Astrocyte (in vitro differentiated cells and primary cell): ENCODE data around the gene SCRN2.

ENCODE experiments used
- EZH2 ChIP-seq: IDR thresholded peaks from 2 replicates; pipeline ENCODE4 v1.6.1; 2012; ENCODE audit warnings: mild to moderate bottlenecking, low read length, inconsistent platforms; ENCODE audit not compliant: insufficient read depth
- TF ChIP-seq, protein P1 (sequence below): IDR thresholded peaks from 2 replicates; pipeline ENCODE4 v1.5.1; 2011; ENCODE audit warnings: low read depth, mild to moderate bottlenecking, inconsistent platforms, low read length, moderate library complexity; ENCODE audit not compliant: insufficient read depth

GRCh38 chr17:47875011-47875985, 34.2 kb upstream of the SCRN2 start:
- TF ChIP-seq, protein P1, sequence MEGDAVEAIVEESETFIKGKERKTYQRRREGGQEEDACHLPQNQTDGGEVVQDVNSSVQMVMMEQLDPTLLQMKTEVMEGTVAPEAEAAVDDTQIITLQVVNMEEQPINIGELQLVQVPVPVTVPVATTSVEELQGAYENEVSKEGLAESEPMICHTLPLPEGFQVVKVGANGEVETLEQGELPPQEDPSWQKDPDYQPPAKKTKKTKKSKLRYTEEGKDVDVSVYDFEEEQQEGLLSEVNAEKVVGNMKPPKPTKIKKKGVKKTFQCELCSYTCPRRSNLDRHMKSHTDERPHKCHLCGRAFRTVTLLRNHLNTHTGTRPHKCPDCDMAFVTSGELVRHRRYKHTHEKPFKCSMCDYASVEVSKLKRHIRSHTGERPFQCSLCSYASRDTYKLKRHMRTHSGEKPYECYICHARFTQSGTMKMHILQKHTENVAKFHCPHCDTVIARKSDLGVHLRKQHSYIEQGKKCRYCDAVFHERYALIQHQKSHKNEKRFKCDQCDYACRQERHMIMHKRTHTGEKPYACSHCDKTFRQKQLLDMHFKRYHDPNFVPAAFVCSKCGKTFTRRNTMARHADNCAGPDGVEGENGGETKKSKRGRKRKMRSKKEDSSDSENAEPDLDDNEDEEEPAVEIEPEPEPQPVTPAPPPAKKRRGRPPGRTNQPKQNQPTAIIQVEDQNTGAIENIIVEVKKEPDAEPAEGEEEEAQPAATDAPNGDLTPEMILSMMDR = no peak
- TF ChIP-seq EZH2 = no peak
